ENCODE data around the gene TIGD4. TPM values are rescaled to one million over a fixed set of nuclear protein-coding genes. Genes with fewer than 3 reads are reported as not detected.

Gene TIGD4
- total RNA-seq, 4 donors from 2014 or later = 1.5 to 3.9 (median 2.6) TPM; not detected in 1

DNA sequence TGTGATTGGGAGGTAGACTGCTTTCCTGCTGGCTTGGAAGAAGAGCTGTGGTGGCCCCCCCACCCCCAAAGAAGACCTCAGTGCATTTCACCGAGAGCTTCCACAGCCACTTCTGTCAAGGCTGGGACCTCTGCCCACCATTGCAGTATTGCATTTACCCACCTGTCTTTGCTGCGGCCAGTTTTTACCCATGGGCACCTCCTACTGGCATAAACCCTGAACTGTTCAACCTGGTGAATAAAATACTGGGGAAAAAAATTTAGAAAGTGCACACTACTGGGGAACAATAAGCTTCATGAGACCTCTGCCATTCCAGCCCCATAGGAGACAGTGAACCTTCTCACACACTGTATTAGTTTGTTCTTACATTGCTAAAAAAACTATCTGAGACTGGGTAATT, 40.5 kb upstream of the TIGD4 start:
- Histone ChIP-seq H3K9me3 (no peaks in the 10 kb centered on the region), H3K27ac (no peak overlapping the region), H3K4me3 (no peak overlapping the region), H3K36me3 (no peaks in the 10 kb centered on the region), H3K27me3 (no peaks in the 10 kb centered on the region), H3K4me1 (no peaks in the 10 kb centered on the region)
- DNase-seq = no peak
- TF ChIP-seq CTCF (IDR thresholded peaks at IDR 0.05) (no peak), POLR2A (IDR thresholded peaks at IDR 0.05) (no peak)
- intact Hi-C loops (cut with DNase I; ENCODE audit: low total_unique reads) = no loop called here

DNA sequence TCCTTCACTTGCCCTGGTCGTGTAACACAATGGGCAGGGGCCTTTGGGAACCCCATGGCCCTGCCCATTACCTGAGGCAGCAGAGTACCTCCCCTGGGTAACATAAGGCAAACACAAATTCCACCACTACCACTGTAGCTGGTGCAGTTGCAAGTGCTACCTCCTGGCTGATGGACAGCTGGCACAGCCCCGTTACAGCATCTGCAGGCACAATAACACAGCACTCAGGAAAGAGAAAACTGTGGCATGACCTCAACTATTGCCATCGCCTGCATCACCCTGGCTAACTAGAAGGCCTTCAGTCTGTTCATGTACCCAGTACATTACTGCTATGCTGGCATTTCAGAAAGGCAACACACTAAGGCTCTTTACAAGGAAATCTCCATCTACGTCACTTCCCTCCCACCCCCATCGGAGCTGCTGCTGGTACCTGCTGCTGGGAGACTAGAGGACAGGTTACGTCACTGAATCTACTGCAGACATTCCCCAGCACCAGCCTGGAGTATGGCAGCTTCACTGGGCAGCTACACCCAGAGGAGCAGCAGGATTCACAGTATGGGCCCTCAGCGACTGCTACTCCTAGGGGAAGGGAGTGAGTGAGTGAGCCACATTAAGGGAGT, 39.6 kb upstream of the TIGD4 start:
- no peak for DNase-seq
- Histone ChIP-seq H3K4me1 (no peaks in the 10 kb centered on the region), H3K36me3 (no peaks in the 10 kb centered on the region), H3K27ac (no peak overlapping the region), H3K9me3 (no peaks in the 10 kb centered on the region), H3K4me3 (no peak overlapping the region), H3K27me3 (no peaks in the 10 kb centered on the region)
- intact Hi-C loops (cut with DNase I; ENCODE audit: low total_unique reads) = no loop called here
- TF ChIP-seq POLR2A (IDR thresholded peaks at IDR 0.05) (no peak), CTCF (IDR thresholded peaks at IDR 0.05) (no peak)

DNA sequence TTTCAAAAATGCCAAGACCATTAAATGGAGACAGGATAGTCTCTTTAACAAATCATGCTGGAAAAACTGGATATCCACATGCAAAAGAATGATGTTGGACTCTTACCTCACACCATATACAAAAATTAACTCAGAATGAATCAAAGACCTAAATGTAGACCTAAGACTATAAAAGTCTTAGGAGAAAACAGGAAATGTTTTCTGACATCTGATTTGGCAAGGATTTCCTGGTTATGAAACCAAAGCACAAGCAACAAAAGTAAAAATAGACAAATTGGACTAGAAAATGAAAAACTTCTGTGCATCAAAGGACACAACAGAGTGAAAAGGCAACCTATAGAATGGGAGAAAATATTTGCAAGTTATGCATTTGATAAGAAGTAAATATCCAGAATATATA, 37.8 kb upstream of the TIGD4 start:
- TF ChIP-seq CTCF (IDR thresholded peaks at IDR 0.05) = no peak
- TF ChIP-seq POLR2A (IDR thresholded peaks at IDR 0.05) = no peak
- intact Hi-C loops (cut with DNase I; ENCODE audit: low total_unique reads) = no loop called here
- Histone ChIP-seq H3K9me3 (no peaks in the 10 kb centered on the region), H3K4me3 (no peak overlapping the region), H3K27ac (no peak overlapping the region), H3K4me1 (no peaks in the 10 kb centered on the region), H3K27me3 (no peaks in the 10 kb centered on the region), H3K36me3 (no peaks in the 10 kb centered on the region)
- no peak for DNase-seq

DNA sequence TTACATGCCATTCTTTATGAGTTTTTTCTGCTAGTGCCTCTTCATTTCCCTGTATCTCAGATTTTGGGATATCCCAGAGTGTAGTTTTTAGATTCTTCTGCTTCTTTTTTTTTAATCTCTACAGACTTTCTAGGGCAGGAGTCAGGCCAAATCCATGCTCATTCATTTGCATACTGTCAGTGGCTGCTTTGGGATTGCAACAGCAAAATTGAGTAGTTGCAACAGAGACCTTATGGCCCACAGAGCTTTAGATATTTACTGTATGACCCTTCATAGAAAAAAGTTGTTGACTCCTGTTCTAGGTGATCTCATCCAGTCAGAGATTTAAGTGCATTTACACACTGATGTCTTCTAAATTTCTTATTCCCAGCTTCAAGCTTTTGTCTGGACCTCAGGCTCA, 35.5 kb upstream of the TIGD4 start:
- H3K4me1 ChIP-seq = no peaks in the 10 kb centered on the region
- no peaks in the 10 kb centered on the region for H3K9me3 ChIP-seq
- H3K27me3 ChIP-seq = no peaks in the 10 kb centered on the region
- H3K27ac ChIP-seq = no peak overlapping the region
- H3K4me3 ChIP-seq = no peak overlapping the region
- H3K36me3 ChIP-seq = no peaks in the 10 kb centered on the region
- intact Hi-C loops (cut with DNase I; ENCODE audit: low total_unique reads) = no loop called here
- no peak for DNase-seq
- TF ChIP-seq POLR2A (IDR thresholded peaks at IDR 0.05) = no peak
- TF ChIP-seq CTCF (IDR thresholded peaks at IDR 0.05) = no peak

DNA sequence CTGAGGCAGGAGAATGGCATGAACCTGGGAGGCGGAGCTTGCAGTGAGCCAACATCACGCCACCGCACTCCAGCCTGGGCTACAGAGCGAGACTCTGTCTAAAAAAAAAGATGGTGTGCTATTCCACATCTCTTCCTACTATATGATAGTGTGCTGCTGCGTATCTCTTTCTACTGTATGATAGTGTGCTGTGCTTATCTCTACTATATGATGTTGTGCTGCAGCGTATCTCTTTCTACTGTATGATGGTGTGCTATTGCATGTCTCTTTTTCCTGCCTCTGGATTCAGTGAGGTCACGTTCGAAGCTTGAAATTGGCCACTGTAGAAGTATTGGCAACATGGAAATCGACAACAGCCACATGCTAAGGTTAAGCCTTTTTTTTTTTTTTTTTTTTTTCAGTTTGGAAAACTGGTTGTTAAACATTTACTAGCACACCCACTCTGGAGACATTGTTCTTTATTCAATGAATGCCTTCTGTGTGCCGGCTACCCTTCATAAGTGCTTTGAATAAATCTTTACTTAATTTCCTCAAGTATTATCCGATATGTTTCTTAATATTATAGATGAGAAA, 31.3 kb upstream of the TIGD4 start:
- no peak for TF ChIP-seq POLR2A (IDR thresholded peaks at IDR 0.05)
- DNase-seq = no peak
- Histone ChIP-seq H3K9me3 (no peaks in the 10 kb centered on the region), H3K36me3 (no peaks in the 10 kb centered on the region), H3K4me1 (no peaks in the 10 kb centered on the region), H3K27me3 (no peaks in the 10 kb centered on the region), H3K4me3 (no peak overlapping the region), H3K27ac (no peak overlapping the region)
- intact Hi-C loops (cut with DNase I; ENCODE audit: low total_unique reads) = no loop called here

All from uterus (tissue), 4 donors.